Ecto neural progenitor cell (in vitro differentiated cells): ENCODE measurements around the gene NGRN.

Experiments used
- DNase-seq: peaks from one replicate; pipeline ENCODE4 v3.0.0-alpha.2; 2018; ENCODE audit warnings: low spot score

The NGRN gene

GRCh38 chr15:90318591-90318990 lies 53.1 kb downstream of the NGRN start:
- DNase-seq, result no peak

DNA sequence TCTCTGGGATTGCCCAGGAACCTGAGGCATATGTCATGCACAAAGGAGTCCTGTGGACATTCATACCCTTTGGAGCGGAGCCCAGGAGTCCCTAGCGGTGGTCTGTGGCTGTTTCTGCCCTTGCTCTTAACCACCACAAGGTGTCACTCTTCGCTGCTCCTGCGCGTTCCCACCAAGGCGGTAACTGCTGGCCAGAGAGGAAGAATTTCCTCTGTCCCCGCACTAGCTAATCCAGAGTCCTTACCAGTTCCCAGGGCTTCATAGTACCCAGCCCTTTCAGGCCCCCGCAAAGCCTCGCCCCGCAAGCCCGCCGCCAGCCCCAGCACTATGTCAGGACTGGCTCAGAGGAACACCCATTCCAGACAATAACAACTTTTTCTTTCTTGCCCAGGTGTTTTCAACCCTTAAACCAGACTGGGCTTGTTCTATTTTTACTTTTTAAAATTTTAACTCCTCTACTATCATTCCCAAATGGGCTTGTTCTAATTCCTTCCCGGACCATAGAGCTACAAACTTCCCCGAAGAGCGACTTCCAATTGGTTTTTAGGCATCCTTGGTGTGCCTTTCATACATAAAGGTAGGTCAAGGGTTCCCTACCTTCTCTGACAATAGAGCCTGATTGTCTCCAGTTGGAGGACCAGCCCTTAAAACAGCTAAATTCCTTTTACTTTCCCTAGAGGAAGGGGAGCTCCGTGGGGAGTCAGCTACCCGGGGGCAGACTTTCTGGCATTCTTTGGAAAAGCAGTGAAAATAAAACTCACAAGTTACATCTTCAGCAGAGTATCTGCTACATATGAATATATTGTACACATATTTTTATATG lies 54.8 kb downstream of the NGRN start:
- DNase-seq, result peak; percentile 88

DNA sequence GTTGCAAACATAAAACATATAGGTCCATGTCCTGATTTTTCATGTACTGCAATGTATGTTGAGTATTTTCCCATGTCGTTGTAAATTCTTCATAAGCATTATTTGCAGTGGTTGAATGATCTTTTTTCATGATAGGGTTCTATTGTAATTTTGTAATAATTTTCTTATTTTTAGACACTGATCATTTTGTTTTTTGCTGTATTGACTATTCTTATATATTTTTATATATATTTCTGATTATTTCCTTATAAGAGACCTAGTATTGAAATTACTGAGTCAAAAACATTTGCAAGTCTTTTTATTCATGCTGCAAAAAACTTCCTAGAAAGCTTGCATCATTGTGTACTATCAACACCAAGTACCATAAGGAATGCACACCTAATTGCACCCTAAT lies 55.4 kb downstream of the NGRN start:
- DNase-seq, result no peak
